ENCODE results near the gene CBX1. TPM values are rescaled to one million over a fixed set of nuclear protein-coding genes. Genes with fewer than 3 reads are reported as not detected.

Gene CBX1
- total and polyA plus RNA-seq, 2 of the 4 experiments (the other 2 are of a cell fraction), result 35.0 to 54.9 TPM

DNA sequence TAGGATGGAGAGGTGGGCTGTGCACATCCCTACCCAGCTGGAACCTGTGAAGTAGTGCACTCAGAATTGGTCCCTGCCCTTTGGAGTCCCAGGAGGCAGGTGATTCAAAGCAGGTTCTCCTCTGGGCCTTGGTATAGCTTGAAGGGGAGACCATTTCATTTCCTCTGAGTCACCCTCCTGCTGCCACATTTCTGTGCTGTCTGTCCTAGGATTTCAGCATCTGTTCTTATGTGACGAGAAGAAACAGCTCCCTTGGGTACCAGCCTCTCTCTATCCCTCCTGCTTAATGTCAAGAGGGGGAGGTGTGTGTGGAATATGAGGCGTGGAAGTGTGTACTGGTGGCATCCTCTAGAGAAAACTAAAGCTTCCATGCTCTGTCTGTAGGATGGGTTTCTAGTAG is 58.1 kb downstream of the CBX1 start:
- Histone ChIP-seq H3K4me1 (ENCODE audit: control insufficient read depth, insufficient read depth, low read length) (peaks cover 2% of the 10 kb centered on the region), H3K79me1 (ENCODE audit: low read depth in 1 of 2, low read length in 2 of 2) (peaks cover 7 to 27% of the 10 kb centered on the region in 2 experiments), H4K5ac (ENCODE audit: low read depth, low read length) (no peak overlapping the region), H4K91ac (ENCODE audit: insufficient read depth, low read depth, low read length) (no peak overlapping the region), H2AK9ac (replicated peaks; ENCODE audit: low read depth, low read length, poor library complexity) (no peak overlapping the region), H3K4me2 (ENCODE audit: low read depth, low read length) (no peak overlapping the region), H2BK120ac (ENCODE audit: low read depth, low read length) (no peak overlapping the region), H2BK20ac (ENCODE audit: low read depth, low read length) (no peak overlapping the region), H3K4ac (ENCODE audit: low read depth, low read length) (no peak overlapping the region), H3K9me1 (ENCODE audit: insufficient read depth, low read length) (peaks cover 5% of the 10 kb centered on the region; the same call in 1 of the 2 replicates), H3K36me3 (ENCODE audit: control insufficient read depth, insufficient read depth, low read length) (no peaks in the 10 kb centered on the region), H3K9me3 (ENCODE audit: control insufficient read depth, insufficient read depth, low read length) (no peaks in the 10 kb centered on the region), H3K4me3 (ENCODE audit: insufficient read depth, low read depth, low read length) (no peak overlapping the region), H2BK5ac (ENCODE audit: low read depth, low read length, poor library complexity, severe bottlenecking) (no peak overlapping the region), H2AFZ (replicated peaks; ENCODE audit: low read length, poor library complexity) (no peak overlapping the region), H3K14ac (replicated peaks; ENCODE audit: low read depth, low read length) (no peak overlapping the region), H3K27me3 (ENCODE audit: control insufficient read depth, insufficient read depth, low read length) (no peaks in the 10 kb centered on the region), H4K20me1 (ENCODE audit: insufficient read depth, low read length) (no peaks in the 10 kb centered on the region), H2BK15ac (ENCODE audit: low read depth, low read length) (no peak overlapping the region), H3K18ac (ENCODE audit: low read depth, low read length) (no peak overlapping the region), H3K23ac (ENCODE audit: low read depth, low read length) (no peak overlapping the region), H3K56ac (ENCODE audit: extremely low read depth, insufficient read depth, low read length) (no peak overlapping the region), H3K9ac (ENCODE audit: low read depth, low read length) (no peak overlapping the region), H2AK5ac (ENCODE audit: low read depth, low read length) (no peak overlapping the region), H3K27ac (ENCODE audit: insufficient read depth, low read length) (no peak overlapping the region), H4K8ac (ENCODE audit: low read depth in 2 of 2, low read length in 2 of 2) (no peak overlapping the region)
- CTCF ChIA-PET, result no interaction called here
- WGBS, 2 experiments (ENCODE audit: extremely low coverage in 2 of 2, insufficient read length in 1 of 2), result no CpG with 5 or more reads among the region's 2 CpGs
- ATAC-seq (ENCODE audit: low read depth) (no peak), DNase-seq (no peak)
- dilution Hi-C loops (cut with HindIII; ENCODE audit: low sequenced_read_pairs, unreplicated experiment), result no loop called here
- no TSS peak for BruUV-seq (replicated peaks)
- intact Hi-C loops (cut with micrococcal nuclease), result no loop called here
- TF ChIP-seq FOS (IDR thresholded peaks at IDR 0.05; ENCODE audit: low read depth, low read length) (no peak), SMC3 (IDR thresholded peaks at IDR 0.05; ENCODE audit: low read depth, low read length) (no peak), CEBPB (IDR thresholded peaks at IDR 0.05; ENCODE audit: low read depth, low read length) (no peak), NFE2L2 (IDR thresholded peaks at IDR 0.05; ENCODE audit: low read depth, low read length) (no peak)
- in situ Hi-C loops (cut with MboI; ENCODE audit: low sequenced_read_pairs), result no loop called here
- POLR2A ChIA-PET (ENCODE audit: unreplicated experiment), result no interaction called here
